Right lobe of liver (tissue), 6 donors: Measurements from ENCODE around the gene MYO5A. TPM values are rescaled to one million over a fixed set of nuclear protein-coding genes. Genes with fewer than 3 reads are reported as not detected.

ENCODE experiments used
- ATAC-seq, 4 donors: fragments of 200-7000 bp; cut with Tn5 transposase; one replicate each; pipeline ENCODE4 v1.9.1; 2020; ENCODE audit warnings: mild to moderate bottlenecking in 4 of 4, moderate library complexity in 4 of 4
- DNase-seq, 3 donors: peaks; one replicate each; pipeline ENCODE4 v3.0.0-alpha.2; 2020
- H3K27ac ChIP-seq, 3 donors: fragments of 200-600 bp; one replicate each; pipeline ENCODE4 v1.8.0; 2022
- H3K27me3 ChIP-seq, 2 donors: fragments of 200-600 bp; one replicate each; pipeline ENCODE4 v1.8.0; 2022
- H3K36me3 ChIP-seq, 4 donors: fragments of 200-600 bp; sonication (generic) in 1 of 4; one replicate each; pipeline versions ENCODE4 v1.5.1 to v1.8.0; 2017 to 2022; ENCODE audit warnings: control low read depth in 1 of 4
- H3K4me1 ChIP-seq, 4 donors: fragments of 200-600 bp; sonication (generic) in 1 of 4; one replicate each; pipeline versions ENCODE4 v1.5.1 to v1.8.0; 2017 to 2022; ENCODE audit warnings: control low read depth in 1 of 4
- H3K4me3 ChIP-seq, 3 donors: fragments of 200-600 bp; one replicate each; pipeline ENCODE4 v1.8.0; 2022
- H3K9me3 ChIP-seq, 4 donors: fragments of 200-600 bp; sonication (generic) in 1 of 4; one replicate each; pipeline versions ENCODE4 v1.5.1 to v1.8.0; 2017 to 2022; ENCODE audit warnings: control low read depth in 1 of 4
- POLR2A ChIP-seq: fragments of 450-650 bp; IDR thresholded peaks from one replicate; pipeline ENCODE4 v1.6.1; 2017; ENCODE audit warnings: antibody characterized with exemption, mild to moderate bottlenecking
- WGBS: methylation state at CpG from one replicate; pipeline ENCODE4 v1.1.6; 2018; ENCODE audit warnings: low coverage, low lambda C conversion rate; ENCODE audit not compliant: insufficient coverage; ENCODE audit errors: missing lambda C conversion rate; 5-methylcytosine and 5-hydroxymethylcytosine counted together
- intact Hi-C, 2 donors: fragments of 100-400 bp; cut with DNase I; formaldehyde crosslinking; loops; one replicate each; pipeline versions ENCODE4 v1.11.2 to v1.14.1; 2022
- total RNA-seq, 6 experiments: library from RNA; depleted of rRNA in 2 of 6; stranded (reverse); fragments of >200 nt in 2 of 6; fragmentation: NEBNext Ultra II Directional in 3 of 6; extraction: Animal tissue kit (Norgen Biotek cat#: 25700) in 3 of 6; gene quantifications; one replicate each; pipeline versions ENCODE4 v1.1.0 to v1.2.4, GENCODE V29; 2016 to 2023
- TF ChIP-seq, protein P1 (sequence below), 4 donors: fragments of 200-600 bp in 3 of 4; fragments of 450-650 bp in 1 of 4; IDR thresholded peaks; one replicate each; pipeline versions ENCODE4 v1.5.1 to v1.8.0; 2016 to 2022; ENCODE audit warnings: antibody characterized with exemption in 4 of 4, mild to moderate bottlenecking in 2 of 4
- donor health status: DM: no; HTN: yes; CAD: no.
- donor health status: DM: no; HTN: no; CAD: no.
- donor health status: DM: no; HTN: no; CAD: no.
- donor health status: DM: no; HTN: yes; CAD: no.
- donor health status: DM: no; HTN: yes; CAD: no.

MYO5A gene
- total RNA-seq, 6 experiments from 2014 or later: 3.2 to 13.3 (median 5.0) TPM

- Histone ChIP-seq H3K4me1 (peaks cover 0 to 44% (median 6%) of the 10 kb centered on the region in 4 donors), H3K9me3 (no peaks in the 10 kb centered on the region), H3K27me3 (no peaks in the 10 kb centered on the region), H3K4me3 (no peak overlapping the region), H3K27ac (no peak overlapping the region), H3K36me3 (no peaks in the 10 kb centered on the region)
- peak; percentile 22 to 39 (median 25) for ATAC-seq
- intact Hi-C loops: no loop called here
- DNase-seq: no peak
- no peak for TF ChIP-seq POLR2A
- TF ChIP-seq, protein P1, sequence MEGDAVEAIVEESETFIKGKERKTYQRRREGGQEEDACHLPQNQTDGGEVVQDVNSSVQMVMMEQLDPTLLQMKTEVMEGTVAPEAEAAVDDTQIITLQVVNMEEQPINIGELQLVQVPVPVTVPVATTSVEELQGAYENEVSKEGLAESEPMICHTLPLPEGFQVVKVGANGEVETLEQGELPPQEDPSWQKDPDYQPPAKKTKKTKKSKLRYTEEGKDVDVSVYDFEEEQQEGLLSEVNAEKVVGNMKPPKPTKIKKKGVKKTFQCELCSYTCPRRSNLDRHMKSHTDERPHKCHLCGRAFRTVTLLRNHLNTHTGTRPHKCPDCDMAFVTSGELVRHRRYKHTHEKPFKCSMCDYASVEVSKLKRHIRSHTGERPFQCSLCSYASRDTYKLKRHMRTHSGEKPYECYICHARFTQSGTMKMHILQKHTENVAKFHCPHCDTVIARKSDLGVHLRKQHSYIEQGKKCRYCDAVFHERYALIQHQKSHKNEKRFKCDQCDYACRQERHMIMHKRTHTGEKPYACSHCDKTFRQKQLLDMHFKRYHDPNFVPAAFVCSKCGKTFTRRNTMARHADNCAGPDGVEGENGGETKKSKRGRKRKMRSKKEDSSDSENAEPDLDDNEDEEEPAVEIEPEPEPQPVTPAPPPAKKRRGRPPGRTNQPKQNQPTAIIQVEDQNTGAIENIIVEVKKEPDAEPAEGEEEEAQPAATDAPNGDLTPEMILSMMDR (IDR thresholded peaks at IDR 0.05): no peak
- 23% methylated on average over 4 of the region's 4 CpGs for WGBS
These were observed 34.9 kb upstream of the MYO5A start for GRCh38 chr15:52563501-52564060.

DNA sequence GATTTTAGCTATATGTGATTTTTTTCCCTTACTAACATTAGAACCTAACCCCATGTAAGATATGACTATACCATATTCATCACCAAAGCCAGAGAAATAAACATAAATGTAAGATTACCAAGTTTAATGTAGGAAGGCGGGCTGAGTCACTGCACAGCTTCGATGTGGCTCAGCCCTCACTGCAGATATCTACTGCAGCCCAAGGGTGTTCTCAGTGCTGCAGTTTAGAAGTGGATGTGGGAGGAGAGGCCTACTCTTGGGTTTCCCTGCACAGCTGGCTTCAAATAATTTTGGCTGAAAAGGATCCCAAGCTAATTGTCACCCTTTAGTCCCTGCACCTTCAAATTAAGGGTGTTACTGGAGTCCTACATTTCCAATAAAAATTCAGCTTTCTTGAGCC lies 30.9 kb upstream of the MYO5A start:
- Histone ChIP-seq H3K4me1 (peaks cover 0 to 25% (median 6%) of the 10 kb centered on the region in 4 donors), H3K36me3 (peaks cover 0 to 17% (median 0%) of the 10 kb centered on the region in 4 donors), H3K9me3 (no peaks in the 10 kb centered on the region), H3K27ac (no peak overlapping the region), H3K4me3 (no peak overlapping the region), H3K27me3 (no peaks in the 10 kb centered on the region)
- intact Hi-C loops: no loop called here
- no peak for ATAC-seq
- no peak for DNase-seq
- TF ChIP-seq, protein P1 (IDR thresholded peaks at IDR 0.05): no peak
- TF ChIP-seq POLR2A: no peak
- WGBS: 88% methylated on average over 2 of the region's 2 CpGs

- Histone ChIP-seq H3K4me3 (no peak overlapping the region), H3K4me1 (peaks cover 0 to 21% (median 4%) of the 10 kb centered on the region in 4 donors), H3K36me3 (peaks cover 0 to 17% (median 0%) of the 10 kb centered on the region in 4 donors), H3K27ac (no peak overlapping the region), H3K27me3 (no peaks in the 10 kb centered on the region), H3K9me3 (no peaks in the 10 kb centered on the region)
- DNase-seq: no peak
- TF ChIP-seq POLR2A: no peak
- TF ChIP-seq, protein P1 (IDR thresholded peaks at IDR 0.05): no peak
- ATAC-seq: no peak
- 74% methylated on average over 5 of the region's 6 CpGs for WGBS
- intact Hi-C loops: no loop called here
These were observed 30.3 kb upstream of the MYO5A start for GRCh38 chr15:52559022-52559421.

GRCh38 chr15:52558196-52558595 lies 29.5 kb upstream of the MYO5A start:
- DNase-seq (no peak), ATAC-seq (peak in 2 of 4 donors; percentile 23 to 48)
- TF ChIP-seq, protein P1 (IDR thresholded peaks at IDR 0.05): no peak
- TF ChIP-seq POLR2A: no peak
- 85% methylated on average over 5 of the region's 5 CpGs for WGBS
- peaks cover 0 to 17% (median 0%) of the 10 kb centered on the region in 4 donors for H3K36me3 ChIP-seq
- H3K4me3 ChIP-seq: no peak overlapping the region
- peaks cover 0 to 13% (median 0%) of the 10 kb centered on the region in 4 donors for H3K4me1 ChIP-seq
- no peak overlapping the region for H3K27ac ChIP-seq
- H3K27me3 ChIP-seq: no peaks in the 10 kb centered on the region
- H3K9me3 ChIP-seq: no peaks in the 10 kb centered on the region
- intact Hi-C loops: no loop called here

GRCh38 chr15:52557274-52557641 lies 28.6 kb upstream of the MYO5A start:
- Histone ChIP-seq H3K27me3 (no peaks in the 10 kb centered on the region), H3K4me3 (no peak overlapping the region), H3K9me3 (no peaks in the 10 kb centered on the region), H3K27ac (no peak overlapping the region), H3K36me3 (peaks cover 0 to 17% (median 0%) of the 10 kb centered on the region in 4 donors), H3K4me1 (peaks cover 0 to 8% (median 0%) of the 10 kb centered on the region in 4 donors)
- intact Hi-C loops: no loop called here
- ATAC-seq (no peak), DNase-seq (no peak)
- no peak for TF ChIP-seq POLR2A
- TF ChIP-seq, protein P1 (IDR thresholded peaks at IDR 0.05): no peak
